ENCODE results near the gene CHD8.

DNA sequence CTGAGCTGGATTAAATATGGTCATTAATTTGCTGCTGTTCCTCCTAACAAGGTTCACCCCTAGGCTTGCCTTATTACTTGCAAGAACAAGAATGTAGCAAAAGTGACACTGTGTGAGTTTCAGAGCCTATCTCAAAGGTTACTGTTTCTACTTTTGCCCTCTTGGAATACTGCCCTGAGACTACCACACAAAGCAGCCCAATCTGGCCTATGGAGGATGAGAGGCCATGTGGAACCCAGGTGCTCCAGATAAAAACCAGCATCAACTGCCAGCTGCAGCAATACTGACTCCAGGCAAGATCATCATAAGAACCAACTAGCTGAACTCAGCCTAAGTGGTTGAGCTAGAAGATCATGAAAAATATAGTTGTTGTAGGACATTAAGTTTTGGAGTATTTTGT is 49.7 kb downstream of the CHD8 start:
- TF ChIP-seq EZH2phosphoT487 (IDR thresholded peaks at IDR 0.05; ENCODE audit: insufficient read depth, low read depth) (no peak), EZH2 (IDR thresholded peaks at IDR 0.05; ENCODE audit: insufficient read depth, poor library complexity, severe bottlenecking) (no peak)

Data from GM23248 (cell line).